Measurements from ENCODE around the gene TIGD6. TPM values are rescaled to one million over a fixed set of nuclear protein-coding genes. Genes with fewer than 3 reads are reported as not detected.
A peak's percentile ranks its signal among the peaks of the same experiment; 100 is the strongest.
"Not testable (repeated sequence)": the region's sequence is repeated elsewhere in the genome, so short reads cannot be mapped to it uniquely, and the experiment has no call there.

The TIGD6 gene
- total RNA-seq, 4 donors from 2014 or later: 2.4 to 5.1 (median 3.8) TPM

- no peak overlapping the region for H3K4me3 ChIP-seq
- peaks cover 0 to 100% of the 10 kb centered on the region in 2 donors for H3K36me3 ChIP-seq
- peaks cover 0 to 3% (median 0%) of the 10 kb centered on the region in 3 donors for H3K4me1 ChIP-seq
- no peaks in the 10 kb centered on the region for H3K9me3 ChIP-seq
- TF ChIP-seq CTCF (IDR thresholded peaks at IDR 0.05) (no peak), POLR2A (IDR thresholded peaks at IDR 0.05) (no peak), EP300 (IDR thresholded peaks at IDR 0.05) (no peak), POLR2AphosphoS5 (IDR thresholded peaks at IDR 0.05) (no peak)
- whole genome bisulfite sequencing, 2 donors (ENCODE audit: low coverage in 1 of 2): 79 to 81% methylated on average over 3 to 4 of the region's 4 CpGs
- no peaks in the 10 kb centered on the region for H3K27me3 ChIP-seq
- peak; percentile 58 for ATAC-seq
- H3K27ac ChIP-seq: no peak overlapping the region
Measured at GRCh38 chr5:150034662-150035061, 34.2 kb upstream of the TIGD6 start.

GRCh38 chr5:150033334-150033733 lies 32.9 kb upstream of the TIGD6 start:
- Histone ChIP-seq H3K4me3 (no peak overlapping the region), H3K9me3 (no peaks in the 10 kb centered on the region), H3K36me3 (peaks cover 0 to 99% of the 10 kb centered on the region in 2 donors), H3K27me3 (no peaks in the 10 kb centered on the region), H3K27ac (no peak overlapping the region), H3K4me1 (peaks cover 0 to 3% (median 0%) of the 10 kb centered on the region in 3 donors)
- WGBS, 2 donors (ENCODE audit: low coverage in 1 of 2): 86% methylated on average over 4 of the region's 4 CpGs
- no peak for ATAC-seq
- TF ChIP-seq CTCF (IDR thresholded peaks at IDR 0.05) (no peak), POLR2A (IDR thresholded peaks at IDR 0.05) (no peak), POLR2AphosphoS5 (IDR thresholded peaks at IDR 0.05) (no peak), EP300 (IDR thresholded peaks at IDR 0.05) (no peak)

DNA sequence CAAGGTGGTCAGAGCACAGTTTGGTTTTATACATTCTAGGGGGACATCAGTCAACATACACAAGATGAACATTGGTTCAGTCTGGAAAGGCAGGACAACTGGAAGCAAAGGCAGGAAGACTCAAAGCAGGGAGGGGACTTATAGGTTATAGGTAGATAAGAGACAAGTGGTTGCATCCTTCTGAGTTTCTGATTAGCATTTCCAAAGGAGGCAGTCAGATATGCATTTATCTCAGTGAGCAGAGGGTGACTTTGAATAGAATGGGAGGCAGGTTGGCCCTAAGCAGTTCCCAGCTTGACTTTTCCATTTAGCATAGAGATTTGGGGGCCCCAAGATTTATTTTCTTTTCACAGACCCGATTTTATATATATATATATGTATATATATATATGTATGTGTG lies 27.6 kb upstream of the TIGD6 start:
- H3K4me3 ChIP-seq, ATAC-seq, H3K9me3 ChIP-seq, H3K27me3 ChIP-seq, H3K27ac ChIP-seq: not testable (repeated sequence)
- 50% methylated on average over 1 of the region's 1 CpG; no CpG with 5 or more reads in 1 of the 2 donors for WGBS, 2 donors (ENCODE audit: low coverage in 1 of 2)
- peaks cover 0 to 18% (median 0%) of the 10 kb centered on the region in 3 donors for H3K4me1 ChIP-seq
- peaks cover 4 to 98% of the 10 kb centered on the region in 2 donors for H3K36me3 ChIP-seq

DNA sequence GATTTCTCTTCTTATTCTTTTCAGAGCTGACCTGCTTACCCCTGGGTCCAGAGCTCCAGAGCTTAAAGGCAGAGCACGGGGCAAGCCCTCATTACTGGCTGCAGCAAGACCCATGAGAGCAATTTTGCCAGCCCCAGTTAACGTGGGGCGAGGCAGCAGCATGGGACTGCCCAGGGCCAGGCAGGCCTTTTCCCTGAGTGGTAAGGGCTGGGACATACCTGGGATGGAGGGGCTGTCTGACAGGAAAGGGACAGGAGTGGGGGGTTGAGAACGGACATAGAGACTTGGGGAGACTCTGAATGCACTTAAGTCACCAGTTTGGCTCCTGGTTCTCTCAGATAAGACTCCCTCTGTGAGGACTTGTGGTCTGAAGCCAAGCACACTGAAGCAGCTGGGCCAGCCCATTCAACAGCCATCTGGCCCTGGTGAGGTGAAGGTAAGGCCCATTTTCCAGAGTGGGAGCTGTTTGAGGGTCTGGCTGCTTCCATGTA lies 26.3 kb upstream of the TIGD6 start:
- H3K4me3 ChIP-seq: no peak overlapping the region
- TF ChIP-seq EP300 (IDR thresholded peaks at IDR 0.05) (no peak), POLR2A (IDR thresholded peaks at IDR 0.05) (no peak), CTCF (IDR thresholded peaks at IDR 0.05) (no peak), POLR2AphosphoS5 (IDR thresholded peaks at IDR 0.05) (no peak)
- peaks cover 4 to 96% of the 10 kb centered on the region in 2 donors for H3K36me3 ChIP-seq
- H3K4me1 ChIP-seq: peaks cover 0 to 31% (median 2%) of the 10 kb centered on the region in 3 donors
- no peak overlapping the region for H3K27ac ChIP-seq
- WGBS, 2 donors (ENCODE audit: low coverage in 1 of 2): 100% methylated on average over 1 of the region's 4 CpGs; no CpG with 5 or more reads in 1 of the 2 donors
- H3K27me3 ChIP-seq: no peaks in the 10 kb centered on the region
- no peaks in the 10 kb centered on the region for H3K9me3 ChIP-seq
- ATAC-seq: no peak

DNA sequence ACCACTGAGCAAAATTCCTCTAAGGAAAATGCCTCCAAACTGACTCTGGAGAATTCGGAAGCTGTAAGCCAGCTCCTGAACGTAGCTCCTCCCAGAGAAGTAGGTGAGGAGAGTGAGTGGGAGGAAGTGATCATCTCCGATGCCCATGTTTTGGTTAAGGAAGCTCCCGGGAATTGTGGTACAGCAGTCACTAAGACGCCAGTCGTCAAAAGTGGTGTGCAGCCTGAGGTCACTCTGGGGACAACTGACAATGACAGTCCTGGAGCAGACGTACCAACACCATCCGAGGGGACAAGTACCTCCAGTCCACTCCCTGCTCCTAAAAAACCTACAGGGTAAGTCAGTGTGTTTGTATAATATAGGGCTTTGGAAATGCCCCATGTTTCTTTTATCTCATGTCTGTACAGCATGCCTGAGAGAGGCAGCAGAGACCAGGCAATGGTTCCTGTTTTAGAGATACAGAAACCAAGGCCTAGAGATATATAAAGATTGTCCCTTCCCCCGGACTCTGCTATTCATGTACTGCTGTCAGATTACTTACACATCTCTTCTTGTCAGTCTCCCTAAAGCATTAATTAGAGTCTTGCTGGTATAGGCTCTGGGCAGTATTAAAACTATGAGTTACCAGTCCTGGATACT lies 24.0 kb upstream of the TIGD6 start:
- TF ChIP-seq EP300 (IDR thresholded peaks at IDR 0.05): no peak
- no peak for TF ChIP-seq POLR2AphosphoS5 (IDR thresholded peaks at IDR 0.05)
- TF ChIP-seq POLR2A (IDR thresholded peaks at IDR 0.05): no peak
- TF ChIP-seq CTCF (IDR thresholded peaks at IDR 0.05): no peak
- no peak for ATAC-seq
- H3K27ac ChIP-seq: peak overlapping the region in 3 of 4 donors; percentile 1 to 50 (median 30)
- no peak overlapping the region for H3K4me3 ChIP-seq
- H3K27me3 ChIP-seq: no peaks in the 10 kb centered on the region
- peaks cover 7 to 96% of the 10 kb centered on the region in 2 donors for H3K36me3 ChIP-seq
- 47 to 57% methylated on average over 8 to 9 of the region's 9 CpGs for WGBS, 2 donors (ENCODE audit: low coverage in 1 of 2)
- H3K4me1 ChIP-seq: peaks cover 0 to 39% (median 4%) of the 10 kb centered on the region in 3 donors
- no peaks in the 10 kb centered on the region for H3K9me3 ChIP-seq

Measured in gastroesophageal sphincter (tissue), 4 donors.